Spleen (tissue), 13 donors: ENCODE measurements around the gene MARCHF7. TPM values are rescaled to one million over a fixed set of nuclear protein-coding genes. Genes with fewer than 3 reads are reported as not detected.
A peak's percentile ranks its signal among the peaks of the same experiment; 100 is the strongest.
"Not testable (repeated sequence)": the region's sequence is repeated elsewhere in the genome, so short reads cannot be mapped to it uniquely, and the experiment has no call there.

ENCODE experiments used
- DNase-seq: peaks from one replicate; pipeline ENCODE4 v3.0.0-alpha.2; 2020
- H3K27ac ChIP-seq, 8 donors: fragments of 200-600 bp; sonication (generic) in 7 of 8; 1 replicate in 4 of 8; 2 replicates in 4 of 8; pipeline versions ENCODE4 v1.5.0 to v1.8.0; 2016 to 2021; ENCODE audit warnings: inconsistent platforms in 4 of 8, mild to moderate bottlenecking in 4 of 8, moderate library complexity in 1 of 8
- H3K27me3 ChIP-seq, 7 donors: fragments of 200-600 bp; sonication (generic) in 6 of 7; replicated peaks in 1 of 7; 1 replicate in 4 of 7; 2 replicates in 3 of 7; pipeline versions ENCODE4 v1.5.0 to v1.8.0; 2016 to 2021; ENCODE audit warnings: inconsistent platforms in 3 of 7, mild to moderate bottlenecking in 1 of 7
- H3K36me3 ChIP-seq, 6 donors: fragments of 200-600 bp; sonication (generic) in 5 of 6; 1 replicate in 4 of 6; 2 replicates in 2 of 6; pipeline versions ENCODE4 v1.5.0 to v1.8.0; 2016 to 2021; ENCODE audit warnings: inconsistent platforms in 2 of 6
- H3K4me1 ChIP-seq, 6 donors: fragments of 200-600 bp; sonication (generic) in 5 of 6; 1 replicate in 3 of 6; 2 replicates in 3 of 6; pipeline versions ENCODE4 v1.5.0 to v1.8.0; 2016 to 2021; ENCODE audit warnings: inconsistent platforms in 3 of 6
- H3K4me3 ChIP-seq, 8 donors: fragments of 200-600 bp; sonication (generic) in 7 of 8; 1 replicate in 4 of 8; 2 replicates in 4 of 8; pipeline versions ENCODE4 v1.5.0 to v1.8.0; 2016 to 2021; ENCODE audit warnings: inconsistent platforms in 4 of 8, mild to moderate bottlenecking in 4 of 8, moderate library complexity in 2 of 8
- H3K9me3 ChIP-seq, 8 donors: fragments of 200-600 bp; sonication (generic) in 7 of 8; 1 replicate in 4 of 8; 2 replicates in 4 of 8; pipeline versions ENCODE4 v1.5.0 to v1.8.0; 2016 to 2021; ENCODE audit warnings: inconsistent platforms in 4 of 8
- POLR2A ChIP-seq, 3 donors: fragments of 450-650 bp; IDR thresholded peaks; one replicate each; pipeline ENCODE4 v1.5.1; 2017; ENCODE audit warnings: antibody characterized with exemption in 3 of 3, mild to moderate bottlenecking in 1 of 3
- POLR2AphosphoS5 ChIP-seq, 3 donors: sonication (generic); formaldehyde crosslinking; IDR thresholded peaks; one replicate each; pipeline ENCODE4 v1.5.1; 2017; ENCODE audit warnings: antibody characterized with exemption in 3 of 3
- WGBS, 5 donors: extraction: QIAGEN DNeasy Blood & Tissue Kit in 3 of 5; methylation state at CpG; one replicate each; pipeline versions ENCODE4 v1.1.5 to v1.1.7; 2013 to 2018; 5-methylcytosine and 5-hydroxymethylcytosine counted together
- intact Hi-C: fragments of 100-400 bp; cut with DNase I; formaldehyde crosslinking; loops from one replicate; pipeline ENCODE4 v1.15.0; 2023; ENCODE audit warnings: low total_unique reads
- long read RNA-seq, 2 donors: transcript quantifications; one replicate each; lab custom pipeline, GENCODE V29; 2026
- polyA plus RNA-seq, 3 donors: library from polyadenylated mRNA; stranded (reverse); fragments of 200-250 nt; gene quantifications; one replicate each; pipeline ENCODE4 v1.2.1, GENCODE V29; 2013
- total RNA-seq, 7 donors: library from RNA; depleted of rRNA in 3 of 7; stranded (reverse); fragments of >200 nt in 3 of 7; fragmentation: NEBNext Ultra II Directional in 4 of 7; extraction: Animal tissue kit (Norgen Biotek cat#: 25700) in 4 of 7; gene quantifications; one replicate each; pipeline versions ENCODE4 v1.1.0 to v1.2.1, GENCODE V29; 2016 to 2021
- TF ChIP-seq, protein P1 (sequence below), 11 experiments: fragments of 200-600 bp in 7 of 11; fragments of 450-650 bp in 4 of 11; sonication (generic) in 4 of 11; IDR thresholded peaks in 8 of 11; conservative IDR thresholded peaks in 3 of 11; 1 replicate in 7 of 11; 2 replicates in 4 of 11; pipeline versions ENCODE4 v1.4.0 to v1.8.0; 2016 to 2021; ENCODE audit warnings: antibody characterized with exemption in 11 of 11, inconsistent platforms in 4 of 11, mild to moderate bottlenecking in 1 of 11
- donor health status: healthy with polysubstance abuse.
- donor health status: DM: no; HTN: no; CAD: no; lungs with moderate emphysema.
- donor health status: DM: no; HTN: no; CAD: no.
- donor health status: Bipolar disorder and iron deficiency.
- donor health status: healthy.
- donor health status: DM: no; HTN: no; CAD: no.
- donor health status: DM: yes; HTN: yes; CAD: no.

The MARCHF7 gene, protein sequence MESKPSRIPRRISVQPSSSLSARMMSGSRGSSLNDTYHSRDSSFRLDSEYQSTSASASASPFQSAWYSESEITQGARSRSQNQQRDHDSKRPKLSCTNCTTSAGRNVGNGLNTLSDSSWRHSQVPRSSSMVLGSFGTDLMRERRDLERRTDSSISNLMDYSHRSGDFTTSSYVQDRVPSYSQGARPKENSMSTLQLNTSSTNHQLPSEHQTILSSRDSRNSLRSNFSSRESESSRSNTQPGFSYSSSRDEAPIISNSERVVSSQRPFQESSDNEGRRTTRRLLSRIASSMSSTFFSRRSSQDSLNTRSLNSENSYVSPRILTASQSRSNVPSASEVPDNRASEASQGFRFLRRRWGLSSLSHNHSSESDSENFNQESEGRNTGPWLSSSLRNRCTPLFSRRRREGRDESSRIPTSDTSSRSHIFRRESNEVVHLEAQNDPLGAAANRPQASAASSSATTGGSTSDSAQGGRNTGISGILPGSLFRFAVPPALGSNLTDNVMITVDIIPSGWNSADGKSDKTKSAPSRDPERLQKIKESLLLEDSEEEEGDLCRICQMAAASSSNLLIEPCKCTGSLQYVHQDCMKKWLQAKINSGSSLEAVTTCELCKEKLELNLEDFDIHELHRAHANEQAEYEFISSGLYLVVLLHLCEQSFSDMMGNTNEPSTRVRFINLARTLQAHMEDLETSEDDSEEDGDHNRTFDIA
- 100 to 1,000 TPM in 4 of 7 donors, 10 to 100 TPM in 3; 85.8 to 146 (median 103) TPM for total RNA-seq
- polyA plus RNA-seq, result 10 to 100 TPM; 27.7 to 35.2 (median 34.4) TPM
- long read RNA-seq, donor 1, full-length matches to known transcripts, result 5 of 111 reads
- long read RNA-seq, donor 1, partial matches to known transcripts, result 58 of 111 reads
- long read RNA-seq, donor 1, other reads (novel, unspliced or antisense), result 48 of 111 reads
- long read RNA-seq, donor 2, full-length matches to known transcripts, result 1 of 53 reads
- long read RNA-seq, donor 2, partial matches to known transcripts, result 29 of 53 reads
- long read RNA-seq, donor 2, other reads (novel, unspliced or antisense), result 23 of 53 reads

DNA sequence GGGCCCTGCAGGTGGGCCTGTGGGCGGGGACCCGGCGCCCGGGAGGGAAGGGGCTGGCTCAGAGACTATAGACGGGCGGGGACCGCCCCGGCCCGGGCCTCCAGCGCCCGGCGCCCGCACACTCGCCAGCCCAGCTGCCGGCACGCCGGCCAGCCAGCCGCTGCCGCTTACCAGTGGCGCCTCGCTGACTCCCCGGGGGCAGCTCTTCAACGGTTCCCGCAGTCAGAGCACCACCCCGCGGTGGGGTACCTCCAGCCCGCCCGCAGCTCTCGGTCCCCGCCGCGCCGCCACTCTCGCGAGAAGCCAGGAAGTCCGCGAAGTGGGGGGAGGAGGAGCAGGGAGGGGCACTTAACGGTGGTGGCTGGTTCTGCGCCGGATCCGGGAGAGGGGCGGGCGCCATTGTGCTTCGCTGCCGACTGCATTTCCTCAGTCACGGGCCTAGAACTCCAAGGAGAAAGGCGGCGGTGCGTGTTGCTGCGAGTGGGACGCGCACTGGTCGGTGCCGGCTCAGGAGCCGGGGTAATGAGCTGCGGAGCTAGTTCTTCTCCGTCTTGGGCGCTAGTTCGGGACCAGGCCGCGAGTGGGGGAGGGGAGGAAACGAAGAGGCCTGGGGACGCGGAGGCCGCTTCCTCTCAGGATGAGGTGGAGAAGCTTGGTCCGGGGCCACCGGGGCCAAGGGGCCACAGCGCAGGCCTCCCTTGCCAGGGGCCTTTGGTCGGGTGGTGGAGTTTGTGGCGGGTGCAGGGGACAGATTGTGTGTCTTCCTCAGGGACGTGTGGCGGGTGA, at the start of gene MARCHF7:
Gene MARCHF7 (plus strand): TSS at position 364 of the 786 bp plus-strand sequence. CDS start 16,517 bp downstream, outside the sequence.
- Histone ChIP-seq H3K9me3 (no peaks in the 10 kb centered on the region), H3K4me1 (peaks cover 26 to 62% (median 54%) of the 10 kb centered on the region in 6 donors), H3K27ac (peak within 1 kb of the TSS; percentile 98 to 100 (median 100)), H3K36me3 (peaks cover 0 to 33% (median 17%) of the 10 kb centered on the region in 6 donors), H3K4me3 (peak within 1 kb of the TSS; percentile 71 to 91 (median 83)), H3K27me3 (no peaks in the 10 kb centered on the region)
- peak; percentile 99 for DNase-seq
- 0 to 1% (median 1%) methylated on average over 54 to 72 of the region's 72 CpGs for WGBS, 5 donors
- TF ChIP-seq POLR2A (IDR thresholded peaks at IDR 0.05) (peak; percentile 68 to 91 (median 84)), POLR2AphosphoS5 (IDR thresholded peaks at IDR 0.05) (peak; percentile 98 to 99 (median 98))
- TF ChIP-seq, protein P1, sequence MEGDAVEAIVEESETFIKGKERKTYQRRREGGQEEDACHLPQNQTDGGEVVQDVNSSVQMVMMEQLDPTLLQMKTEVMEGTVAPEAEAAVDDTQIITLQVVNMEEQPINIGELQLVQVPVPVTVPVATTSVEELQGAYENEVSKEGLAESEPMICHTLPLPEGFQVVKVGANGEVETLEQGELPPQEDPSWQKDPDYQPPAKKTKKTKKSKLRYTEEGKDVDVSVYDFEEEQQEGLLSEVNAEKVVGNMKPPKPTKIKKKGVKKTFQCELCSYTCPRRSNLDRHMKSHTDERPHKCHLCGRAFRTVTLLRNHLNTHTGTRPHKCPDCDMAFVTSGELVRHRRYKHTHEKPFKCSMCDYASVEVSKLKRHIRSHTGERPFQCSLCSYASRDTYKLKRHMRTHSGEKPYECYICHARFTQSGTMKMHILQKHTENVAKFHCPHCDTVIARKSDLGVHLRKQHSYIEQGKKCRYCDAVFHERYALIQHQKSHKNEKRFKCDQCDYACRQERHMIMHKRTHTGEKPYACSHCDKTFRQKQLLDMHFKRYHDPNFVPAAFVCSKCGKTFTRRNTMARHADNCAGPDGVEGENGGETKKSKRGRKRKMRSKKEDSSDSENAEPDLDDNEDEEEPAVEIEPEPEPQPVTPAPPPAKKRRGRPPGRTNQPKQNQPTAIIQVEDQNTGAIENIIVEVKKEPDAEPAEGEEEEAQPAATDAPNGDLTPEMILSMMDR (IDR thresholded peaks at IDR 0.05 in 8 of 11, conservative IDR thresholded peaks at IDR 0.05 in 3 of 11), result peak; percentile 32 to 81 (median 67)
- intact Hi-C loops, result no loop called here

DNA sequence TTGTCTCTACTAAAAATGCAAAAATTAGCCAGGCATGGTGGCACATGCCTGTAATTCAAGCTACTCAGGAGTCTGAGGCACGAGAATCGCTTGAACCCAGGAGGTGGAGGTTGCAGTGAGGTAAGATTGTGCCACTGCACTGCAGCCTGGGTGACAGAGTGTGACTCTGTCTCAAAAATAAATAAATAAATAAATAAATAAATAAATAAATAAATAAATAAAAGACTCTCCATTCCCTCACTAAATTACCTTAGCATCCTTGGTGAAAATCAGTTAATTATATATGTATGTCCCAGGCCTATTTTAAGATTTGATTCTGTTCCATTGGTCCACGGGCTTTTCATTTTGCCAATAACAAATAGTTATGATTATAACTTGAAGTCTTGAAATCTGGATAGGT, 44.9 kb upstream of the MARCHF7 start:
- H3K4me3 ChIP-seq, H3K27me3 ChIP-seq, H3K4me1 ChIP-seq, H3K36me3 ChIP-seq, intact Hi-C loops, H3K9me3 ChIP-seq, H3K27ac ChIP-seq, DNase-seq: not testable (repeated sequence)
- 96 to 99% (median 98%) methylated on average over 3 of the region's 3 CpGs for WGBS, 5 donors

DNA sequence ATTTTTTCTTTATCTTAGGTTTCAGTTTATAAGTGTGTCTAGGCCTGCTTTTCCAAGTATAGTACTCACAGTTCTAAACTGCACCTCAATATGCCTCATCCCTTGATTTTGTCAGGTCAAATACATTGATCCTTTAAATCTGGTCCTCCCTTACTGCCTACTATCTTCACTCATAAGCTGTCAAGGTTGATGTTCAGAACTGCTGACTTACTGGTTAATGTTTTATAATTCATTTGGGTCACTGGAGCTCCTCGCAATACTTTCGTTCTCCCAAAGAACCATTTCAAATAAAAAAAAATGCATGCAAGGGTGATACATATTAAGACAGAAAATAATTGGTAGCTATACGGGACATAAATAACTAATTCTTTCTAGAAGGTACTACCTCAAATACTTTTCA, 41.3 kb upstream of the MARCHF7 start:
- intact Hi-C loops, result no loop called here
- TF ChIP-seq POLR2AphosphoS5 (IDR thresholded peaks at IDR 0.05) (no peak), POLR2A (IDR thresholded peaks at IDR 0.05) (no peak)
- TF ChIP-seq, protein P1 (IDR thresholded peaks at IDR 0.05 in 8 of 11, conservative IDR thresholded peaks at IDR 0.05 in 3 of 11), result no peak
- H3K36me3 ChIP-seq, result peaks cover 0 to 6% (median 0%) of the 10 kb centered on the region in 6 donors
- 95 to 99% (median 97%) methylated on average over 3 of the region's 3 CpGs for WGBS, 5 donors
- H3K4me3 ChIP-seq, result no peak overlapping the region
- H3K27ac ChIP-seq, result no peak overlapping the region
- no peaks in the 10 kb centered on the region for H3K4me1 ChIP-seq
- no peak for DNase-seq
- H3K27me3 ChIP-seq, result no peaks in the 10 kb centered on the region
- H3K9me3 ChIP-seq, result peaks cover 0 to under 1% (median 0%) of the 10 kb centered on the region in 8 donors

DNA sequence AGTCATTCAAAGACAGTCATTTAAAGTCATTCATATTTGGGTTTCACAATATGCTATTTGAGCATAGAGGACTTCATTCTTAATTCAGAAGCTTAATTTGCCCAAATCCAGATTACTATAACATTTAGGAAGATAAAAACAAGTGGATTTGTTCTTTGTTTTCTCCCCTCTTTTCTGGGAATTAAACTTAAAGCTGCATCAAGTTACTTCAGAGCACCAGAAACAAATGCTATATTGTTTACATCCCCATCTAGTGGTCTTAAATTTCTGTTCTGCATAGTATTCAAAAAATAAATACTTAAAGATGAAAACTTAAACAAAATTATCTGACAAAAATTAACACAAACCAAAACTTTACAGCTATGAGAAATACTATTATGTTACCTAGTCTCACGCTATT, 34.7 kb upstream of the MARCHF7 start:
- intact Hi-C loops, result no loop called here
- no peaks in the 10 kb centered on the region for H3K4me1 ChIP-seq
- no peaks in the 10 kb centered on the region for H3K9me3 ChIP-seq
- no peak for DNase-seq
- no peaks in the 10 kb centered on the region for H3K27me3 ChIP-seq
- H3K27ac ChIP-seq, result no peak overlapping the region
- H3K36me3 ChIP-seq, result no peaks in the 10 kb centered on the region
- no peak for TF ChIP-seq POLR2A (IDR thresholded peaks at IDR 0.05)
- no peak for TF ChIP-seq POLR2AphosphoS5 (IDR thresholded peaks at IDR 0.05)
- TF ChIP-seq, protein P1 (IDR thresholded peaks at IDR 0.05 in 8 of 11, conservative IDR thresholded peaks at IDR 0.05 in 3 of 11), result peak in 3 of 11 experiments; percentile 17 to 24 (median 22)
- WGBS, 5 donors, result 92 to 100% (median 96%) methylated on average over 1 of the region's 1 CpG
- H3K4me3 ChIP-seq, result no peak overlapping the region
